Measurements from ENCODE around the gene CYP46A1. TPM values are rescaled to one million over a fixed set of nuclear protein-coding genes. Genes with fewer than 3 reads are reported as not detected.

CYP46A1 gene
- total RNA-seq, 1 experiment from 2014 or later: 0.59 TPM

DNA sequence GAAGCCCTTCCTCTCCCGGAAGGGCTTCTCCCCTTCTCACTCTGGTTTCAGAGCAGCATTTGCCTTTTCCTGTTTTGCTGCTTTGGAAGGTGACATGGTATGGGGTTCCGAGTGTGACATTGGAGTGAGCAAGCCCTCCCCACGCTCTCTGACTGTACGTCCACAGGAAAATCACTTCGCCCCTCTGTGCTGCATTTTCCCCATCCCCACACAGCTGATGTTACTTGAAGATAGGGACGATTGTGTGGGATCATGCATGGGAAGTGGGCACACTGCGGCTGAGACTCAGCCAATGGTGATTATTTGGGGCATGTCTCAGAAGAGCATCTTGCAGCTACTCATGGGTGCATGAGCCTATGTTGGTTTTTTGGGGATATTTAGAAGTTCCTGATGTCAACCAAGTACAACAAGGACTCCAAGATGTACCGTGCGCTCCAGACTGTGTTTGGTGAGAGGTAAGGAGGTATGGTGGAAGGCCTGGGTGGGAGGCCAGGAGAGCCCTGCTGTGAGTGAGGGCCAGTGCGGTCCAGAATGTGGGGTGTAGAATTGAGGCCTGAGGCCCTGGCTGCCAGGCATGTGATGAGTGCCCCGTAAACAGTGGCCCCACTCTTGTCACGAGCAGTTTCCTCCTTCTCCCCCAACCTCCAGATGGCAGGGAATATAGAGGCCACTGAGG is 15.1 kb downstream of the CYP46A1 start:
- no peak overlapping the region for H2AK5ac ChIP-seq (ENCODE audit: insufficient read length, low read length)
- H3T11ph ChIP-seq (ENCODE audit: low read length): no peak overlapping the region
- no peak overlapping the region for H3K27ac ChIP-seq (ENCODE audit: insufficient read length, low read depth, low read length)
- H3K79me2 ChIP-seq (ENCODE audit: insufficient read depth, low read length): no peaks in the 10 kb centered on the region
- H3K4me3 Mint-ChIP-seq: no peak overlapping the region
- no peak overlapping the region for H3K23ac ChIP-seq (ENCODE audit: insufficient read length, low read depth, low read length)
- H2BK120ac ChIP-seq (ENCODE audit: low read depth, low read length, poor library complexity, severe bottlenecking): no peak overlapping the region
- H3K79me1 ChIP-seq (ENCODE audit: insufficient read depth, low read depth, low read length, poor library complexity, severe bottlenecking): no peaks in the 10 kb centered on the region
- no peak overlapping the region for H3K4me2 ChIP-seq (ENCODE audit: insufficient read depth, insufficient read length, low read length)
- no CpG with 5 or more reads among the region's 12 CpGs for WGBS (ENCODE audit: extremely low coverage, insufficient read length, low lambda C conversion rate)
- H2BK20ac ChIP-seq (ENCODE audit: low read depth, low read length, poor library complexity, severe bottlenecking): no peak overlapping the region
- peaks cover 18 to 20% of the 10 kb centered on the region in 2 experiments for H3K9me3 Mint-ChIP-seq
- H4K5ac ChIP-seq (ENCODE audit: insufficient read length, low read depth, low read length): no peak overlapping the region
- peaks cover 10 to 20% (median 14%) of the 10 kb centered on the region in 3 experiments for H3K36me3 Mint-ChIP-seq (ENCODE audit: insufficient read depth in 1 of 3, low read depth in 3 of 3)
- DNase-seq: no peak
- TF ChIP-seq, protein P1, sequence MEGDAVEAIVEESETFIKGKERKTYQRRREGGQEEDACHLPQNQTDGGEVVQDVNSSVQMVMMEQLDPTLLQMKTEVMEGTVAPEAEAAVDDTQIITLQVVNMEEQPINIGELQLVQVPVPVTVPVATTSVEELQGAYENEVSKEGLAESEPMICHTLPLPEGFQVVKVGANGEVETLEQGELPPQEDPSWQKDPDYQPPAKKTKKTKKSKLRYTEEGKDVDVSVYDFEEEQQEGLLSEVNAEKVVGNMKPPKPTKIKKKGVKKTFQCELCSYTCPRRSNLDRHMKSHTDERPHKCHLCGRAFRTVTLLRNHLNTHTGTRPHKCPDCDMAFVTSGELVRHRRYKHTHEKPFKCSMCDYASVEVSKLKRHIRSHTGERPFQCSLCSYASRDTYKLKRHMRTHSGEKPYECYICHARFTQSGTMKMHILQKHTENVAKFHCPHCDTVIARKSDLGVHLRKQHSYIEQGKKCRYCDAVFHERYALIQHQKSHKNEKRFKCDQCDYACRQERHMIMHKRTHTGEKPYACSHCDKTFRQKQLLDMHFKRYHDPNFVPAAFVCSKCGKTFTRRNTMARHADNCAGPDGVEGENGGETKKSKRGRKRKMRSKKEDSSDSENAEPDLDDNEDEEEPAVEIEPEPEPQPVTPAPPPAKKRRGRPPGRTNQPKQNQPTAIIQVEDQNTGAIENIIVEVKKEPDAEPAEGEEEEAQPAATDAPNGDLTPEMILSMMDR (conservative IDR thresholded peaks at IDR 0.05): no peak
- H2BK5ac ChIP-seq (ENCODE audit: insufficient read length, low read length): no peak overlapping the region
- H2BK15ac ChIP-seq (ENCODE audit: low read depth, low read length): no peak overlapping the region
- H3K56ac ChIP-seq (ENCODE audit: insufficient read length, low read depth, low read length): no peak overlapping the region
- H2AFZ ChIP-seq (ENCODE audit: low read length): no peak overlapping the region
- H3K9me3 ChIP-seq (ENCODE audit: control insufficient read depth, low read depth, low read length): peaks cover 11% of the 10 kb centered on the region
- no peak overlapping the region for H4K91ac ChIP-seq (ENCODE audit: insufficient read length, low read depth, low read length)
- no peak overlapping the region for H3K27ac Mint-ChIP-seq
- no peak overlapping the region for H2BK12ac ChIP-seq (ENCODE audit: insufficient read length, low read depth, low read length)
- no peak overlapping the region for H3K4ac ChIP-seq (ENCODE audit: low read depth, low read length)
- H3K4me1 Mint-ChIP-seq: no peaks in the 10 kb centered on the region
- no peaks in the 10 kb centered on the region for H4K20me1 ChIP-seq (ENCODE audit: control insufficient read depth, insufficient read depth, insufficient read length)
- H3K18ac ChIP-seq (ENCODE audit: insufficient read length, low read depth, low read length): no peak overlapping the region
- H3K9ac ChIP-seq (ENCODE audit: extremely low read depth, insufficient read length, low read length): no peak overlapping the region
- no peak overlapping the region for H3K14ac ChIP-seq (ENCODE audit: insufficient read depth, low read length)
- peaks cover 5% of the 10 kb centered on the region; the same call in 1 of the 2 replicates for H3K27me3 Mint-ChIP-seq (ENCODE audit: low read depth)
- no peaks in the 10 kb centered on the region for H3K4me1 ChIP-seq (ENCODE audit: insufficient read depth, low read length)
- H3K27me3 ChIP-seq (ENCODE audit: insufficient read depth, low read length): no peaks in the 10 kb centered on the region
- no peak overlapping the region for H4K8ac ChIP-seq (replicated peaks; ENCODE audit: insufficient read length, low read depth, low read length)
- H3K23me2 ChIP-seq (ENCODE audit: insufficient read length, low read depth, low read length, poor library complexity, severe bottlenecking): no peaks in the 10 kb centered on the region

All from H9 (cell line).